Peyer's patch (tissue), 4 donors: ENCODE results near the gene TSHZ3. TPM values are rescaled to one million over a fixed set of nuclear protein-coding genes. Genes with fewer than 3 reads are reported as not detected.
A peak's percentile ranks its signal among the peaks of the same experiment; 100 is the strongest.

ENCODE experiments used
- DNase-seq, 3 donors: peaks; one replicate each; pipeline ENCODE4 v3.0.0-alpha.2; 2017 to 2019
- H3K27ac ChIP-seq, 4 donors: fragments of 200-600 bp; sonication (generic); one replicate each; pipeline ENCODE4 v1.5.1; 2016 to 2019
- H3K27me3 ChIP-seq, 2 donors: fragments of 200-600 bp; sonication (generic); one replicate each; pipeline ENCODE4 v1.5.1; 2019
- H3K36me3 ChIP-seq, 3 donors: fragments of 200-600 bp; sonication (generic); one replicate each; pipeline ENCODE4 v1.5.1; 2016 to 2019
- H3K4me1 ChIP-seq, 4 donors: fragments of 200-600 bp; sonication (generic); one replicate each; pipeline ENCODE4 v1.5.1; 2016 to 2019
- H3K4me3 ChIP-seq, 4 donors: fragments of 200-600 bp; sonication (generic); 1 replicate in 3 of 4; 2 replicates in 1 of 4; pipeline ENCODE4 v1.5.1; 2016 to 2019; ENCODE audit warnings: mild to moderate bottlenecking in 1 of 4
- H3K9me3 ChIP-seq, 4 donors: fragments of 200-600 bp; sonication (generic); one replicate each; pipeline ENCODE4 v1.5.1; 2016 to 2019; ENCODE audit warnings: mild to moderate bottlenecking in 1 of 4
- POLR2A ChIP-seq, 2 donors: fragments of 450-650 bp; IDR thresholded peaks; one replicate each; pipeline ENCODE4 v1.5.1; 2017; ENCODE audit warnings: antibody characterized with exemption in 2 of 2, mild to moderate bottlenecking in 2 of 2, moderate library complexity in 2 of 2
- total RNA-seq, 4 donors: library from RNA; depleted of rRNA; stranded (reverse); fragments of >200 nt; gene quantifications; one replicate each; pipeline ENCODE4 v1.1.0, GENCODE V29; 2016
- TF ChIP-seq, protein P1 (sequence below), 6 experiments: fragments of 450-650 bp in 4 of 6; fragments of 200-600 bp in 2 of 6; sonication (generic) in 1 of 6; IDR thresholded peaks; one replicate each; pipeline ENCODE4 v1.5.1; 2017 to 2019; ENCODE audit warnings: antibody characterized with exemption in 6 of 6, mild to moderate bottlenecking in 3 of 6, moderate library complexity in 1 of 6

TSHZ3 gene
- total RNA-seq, 4 donors from 2014 or later = 0.70 to 14.0 (median 3.0) TPM

DNA sequence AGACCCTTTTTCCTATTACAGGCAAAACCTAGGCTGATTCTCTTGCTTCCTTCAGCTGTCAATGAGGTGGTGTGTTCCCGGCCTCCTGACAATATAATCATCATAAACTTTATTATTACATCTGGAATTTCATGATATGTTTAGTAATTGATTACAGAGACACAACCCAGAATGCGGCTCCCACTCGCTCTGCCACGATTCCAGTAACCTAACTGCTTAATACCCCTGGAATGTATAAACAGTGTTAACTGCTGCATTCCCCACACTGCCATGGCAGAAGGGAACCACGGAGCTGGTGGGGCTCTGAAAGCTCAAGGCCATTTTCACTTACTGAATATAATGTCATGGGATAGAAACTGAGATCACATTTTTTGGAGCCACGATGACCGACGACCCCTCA, 17.1 kb downstream of the TSHZ3 start:
- H3K4me1 ChIP-seq = peaks cover 0 to 10% (median 0%) of the 10 kb centered on the region in 4 donors
- H3K4me3 ChIP-seq = no peak overlapping the region
- H3K36me3 ChIP-seq = no peaks in the 10 kb centered on the region
- TF ChIP-seq POLR2A (IDR thresholded peaks at IDR 0.05) = no peak
- TF ChIP-seq, protein P1, sequence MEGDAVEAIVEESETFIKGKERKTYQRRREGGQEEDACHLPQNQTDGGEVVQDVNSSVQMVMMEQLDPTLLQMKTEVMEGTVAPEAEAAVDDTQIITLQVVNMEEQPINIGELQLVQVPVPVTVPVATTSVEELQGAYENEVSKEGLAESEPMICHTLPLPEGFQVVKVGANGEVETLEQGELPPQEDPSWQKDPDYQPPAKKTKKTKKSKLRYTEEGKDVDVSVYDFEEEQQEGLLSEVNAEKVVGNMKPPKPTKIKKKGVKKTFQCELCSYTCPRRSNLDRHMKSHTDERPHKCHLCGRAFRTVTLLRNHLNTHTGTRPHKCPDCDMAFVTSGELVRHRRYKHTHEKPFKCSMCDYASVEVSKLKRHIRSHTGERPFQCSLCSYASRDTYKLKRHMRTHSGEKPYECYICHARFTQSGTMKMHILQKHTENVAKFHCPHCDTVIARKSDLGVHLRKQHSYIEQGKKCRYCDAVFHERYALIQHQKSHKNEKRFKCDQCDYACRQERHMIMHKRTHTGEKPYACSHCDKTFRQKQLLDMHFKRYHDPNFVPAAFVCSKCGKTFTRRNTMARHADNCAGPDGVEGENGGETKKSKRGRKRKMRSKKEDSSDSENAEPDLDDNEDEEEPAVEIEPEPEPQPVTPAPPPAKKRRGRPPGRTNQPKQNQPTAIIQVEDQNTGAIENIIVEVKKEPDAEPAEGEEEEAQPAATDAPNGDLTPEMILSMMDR (IDR thresholded peaks at IDR 0.05) = no peak
- DNase-seq = no peak
- no peaks in the 10 kb centered on the region for H3K9me3 ChIP-seq
- H3K27me3 ChIP-seq = no peaks in the 10 kb centered on the region
- peak overlapping the region in 1 of 4 donors; percentile 14 for H3K27ac ChIP-seq

DNA sequence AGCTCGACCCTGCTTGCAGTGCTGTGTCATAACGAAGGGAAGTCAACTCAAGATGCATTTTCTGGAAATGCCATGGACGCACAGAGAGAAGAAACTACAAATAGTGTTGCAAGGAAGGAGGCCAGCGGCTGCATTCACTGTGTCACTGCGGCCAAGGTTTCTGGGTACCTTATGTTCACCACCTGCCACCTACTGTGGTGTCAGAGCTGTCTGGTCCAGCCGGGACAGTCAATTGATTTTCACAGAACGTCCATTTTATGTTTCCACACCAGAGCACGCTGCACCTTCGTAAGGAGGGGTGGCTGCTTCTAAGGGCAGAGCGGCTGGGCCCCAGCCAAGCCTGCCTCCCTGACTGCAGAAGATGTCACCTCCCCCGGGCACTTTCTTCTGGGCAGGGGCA, 17.7 kb downstream of the TSHZ3 start:
- no peaks in the 10 kb centered on the region for H3K27me3 ChIP-seq
- H3K27ac ChIP-seq = peak overlapping the region in 1 of 4 donors; percentile 14
- H3K4me1 ChIP-seq = peaks cover 0 to 10% (median 0%) of the 10 kb centered on the region in 4 donors
- no peaks in the 10 kb centered on the region for H3K9me3 ChIP-seq
- TF ChIP-seq POLR2A (IDR thresholded peaks at IDR 0.05) = no peak
- TF ChIP-seq, protein P1 (IDR thresholded peaks at IDR 0.05) = no peak
- no peak for DNase-seq
- H3K36me3 ChIP-seq = no peaks in the 10 kb centered on the region
- H3K4me3 ChIP-seq = no peak overlapping the region

DNA sequence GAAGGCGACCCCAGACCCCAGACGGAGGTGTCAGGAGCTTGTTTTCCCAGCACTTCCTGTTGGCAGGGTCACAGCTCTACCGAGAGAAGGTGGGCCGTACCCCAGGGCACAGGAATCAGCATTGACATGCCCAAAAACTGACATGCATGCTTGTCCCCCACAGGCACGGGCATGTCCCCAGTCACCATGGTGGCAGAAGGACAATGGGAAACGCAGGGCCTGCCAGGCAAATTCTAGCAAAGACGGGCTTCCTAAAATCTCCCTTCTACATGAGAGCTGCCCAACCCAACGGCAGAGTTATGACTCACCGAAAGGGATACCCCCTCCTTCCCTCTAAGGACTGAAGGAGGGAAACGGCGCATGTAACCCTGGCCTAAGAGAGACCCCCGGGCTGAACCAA, 18.5 kb downstream of the TSHZ3 start:
- no peak for TF ChIP-seq POLR2A (IDR thresholded peaks at IDR 0.05)
- TF ChIP-seq, protein P1 (IDR thresholded peaks at IDR 0.05) = no peak
- Histone ChIP-seq H3K4me1 (peaks cover 0 to 10% (median 0%) of the 10 kb centered on the region in 4 donors), H3K36me3 (no peaks in the 10 kb centered on the region), H3K27me3 (no peaks in the 10 kb centered on the region), H3K9me3 (no peaks in the 10 kb centered on the region), H3K4me3 (no peak overlapping the region), H3K27ac (no peak overlapping the region)
- DNase-seq = no peak

DNA sequence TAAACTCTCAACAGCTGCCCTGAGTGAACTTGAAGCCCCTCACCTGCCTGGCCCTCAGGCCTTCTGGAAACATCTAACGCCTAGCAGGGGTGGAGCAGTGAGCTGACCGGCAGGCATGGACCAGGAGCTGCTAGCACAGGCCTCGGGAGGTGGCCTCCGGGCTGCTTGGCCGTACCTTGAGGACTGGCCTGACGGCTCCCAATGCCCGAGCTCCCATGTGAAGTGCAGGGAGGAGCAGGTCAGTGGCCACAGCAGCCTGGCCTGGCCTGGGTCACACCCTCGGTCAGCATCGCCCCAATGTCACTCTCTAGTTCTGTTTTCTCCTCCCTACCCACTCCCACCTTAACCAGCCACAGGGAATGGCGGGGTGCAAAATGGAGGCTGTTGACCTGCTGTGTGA, 19.0 kb downstream of the TSHZ3 start:
- Histone ChIP-seq H3K27me3 (no peaks in the 10 kb centered on the region), H3K27ac (no peak overlapping the region), H3K36me3 (no peaks in the 10 kb centered on the region), H3K4me3 (no peak overlapping the region), H3K9me3 (no peaks in the 10 kb centered on the region), H3K4me1 (peaks cover 0 to 10% (median 0%) of the 10 kb centered on the region in 4 donors)
- no peak for DNase-seq
- TF ChIP-seq, protein P1 (IDR thresholded peaks at IDR 0.05) = no peak
- TF ChIP-seq POLR2A (IDR thresholded peaks at IDR 0.05) = no peak

DNA sequence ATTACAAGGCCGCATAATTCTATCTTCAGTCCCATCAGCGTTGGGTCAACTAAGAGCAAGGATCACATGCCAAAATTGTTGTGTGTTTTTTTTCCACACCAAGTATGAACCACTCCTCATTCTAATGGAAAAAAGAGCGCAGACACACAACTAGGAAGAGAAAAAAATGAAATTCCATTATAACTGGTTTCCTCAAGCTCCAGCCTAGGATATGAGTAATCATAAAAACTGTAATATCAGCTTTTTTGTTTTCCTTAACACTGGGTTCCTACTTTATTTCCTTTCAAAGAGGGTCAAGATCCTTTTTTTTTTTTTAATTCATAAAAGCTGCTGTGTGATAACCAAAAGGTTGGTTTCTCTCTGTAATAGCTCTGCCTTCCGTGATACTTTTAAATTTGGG, 19.4 kb downstream of the TSHZ3 start:
- H3K27ac ChIP-seq = no peak overlapping the region
- H3K4me1 ChIP-seq = peaks cover 0 to 10% (median 0%) of the 10 kb centered on the region in 4 donors

More for the DNA sequence above, 19.4 kb downstream of the TSHZ3 start:
- Histone ChIP-seq H3K4me3 (no peak overlapping the region), H3K36me3 (no peaks in the 10 kb centered on the region), H3K9me3 (no peaks in the 10 kb centered on the region), H3K27me3 (no peaks in the 10 kb centered on the region)
- no peak for DNase-seq
- TF ChIP-seq, protein P1 (IDR thresholded peaks at IDR 0.05) = no peak
- no peak for TF ChIP-seq POLR2A (IDR thresholded peaks at IDR 0.05)
